Measurements from ENCODE around the gene TNFAIP6. TPM values are rescaled to one million over a fixed set of nuclear protein-coding genes. Genes with fewer than 3 reads are reported as not detected.
A peak's percentile ranks its signal among the peaks of the same experiment; 100 is the strongest.
"Not testable (repeated sequence)": the region's sequence is repeated elsewhere in the genome, so short reads cannot be mapped to it uniquely, and the experiment has no call there.

Gene TNFAIP6, protein sequence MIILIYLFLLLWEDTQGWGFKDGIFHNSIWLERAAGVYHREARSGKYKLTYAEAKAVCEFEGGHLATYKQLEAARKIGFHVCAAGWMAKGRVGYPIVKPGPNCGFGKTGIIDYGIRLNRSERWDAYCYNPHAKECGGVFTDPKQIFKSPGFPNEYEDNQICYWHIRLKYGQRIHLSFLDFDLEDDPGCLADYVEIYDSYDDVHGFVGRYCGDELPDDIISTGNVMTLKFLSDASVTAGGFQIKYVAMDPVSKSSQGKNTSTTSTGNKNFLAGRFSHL
- 1 to 10 TPM in 1 of 4 donors, under 1 TPM in 2, not detected in 1; 0.33 to 1.1 (median 0.83) TPM for total RNA-seq

DNA sequence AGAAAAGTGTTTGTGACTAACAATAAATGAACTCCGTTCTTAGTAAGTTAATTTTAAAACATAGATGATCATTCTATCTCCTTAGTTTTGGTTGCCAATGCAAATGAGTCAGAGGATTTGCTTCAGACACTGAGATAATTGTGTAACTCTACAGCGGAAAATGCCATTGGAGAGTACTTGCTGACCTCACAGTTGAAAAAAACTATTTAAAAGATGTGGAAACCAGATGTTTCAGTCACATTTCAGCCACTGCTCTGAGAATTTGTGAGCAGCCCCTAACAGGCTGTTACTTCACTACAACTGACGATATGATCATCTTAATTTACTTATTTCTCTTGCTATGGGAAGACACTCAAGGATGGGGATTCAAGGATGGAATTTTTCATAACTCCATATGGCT is at the start of gene TNFAIP6:
TSS of gene TNFAIP6 (plus strand) at position 234 of the 400 bp plus-strand sequence. CDS start at position 309, 75 bp downstream.
- H3K27me3 ChIP-seq, result no peaks in the 10 kb centered on the region
- H3K9me3 ChIP-seq, result no peaks in the 10 kb centered on the region
- 79 to 83% methylated on average over 3 of the region's 3 CpGs for WGBS, 2 donors
- H3K36me3 ChIP-seq, result no peaks in the 10 kb centered on the region
- TF ChIP-seq POLR2A (IDR thresholded peaks at IDR 0.05), result peak in 1 of 2 donors; percentile 21
- TF ChIP-seq, protein P1, sequence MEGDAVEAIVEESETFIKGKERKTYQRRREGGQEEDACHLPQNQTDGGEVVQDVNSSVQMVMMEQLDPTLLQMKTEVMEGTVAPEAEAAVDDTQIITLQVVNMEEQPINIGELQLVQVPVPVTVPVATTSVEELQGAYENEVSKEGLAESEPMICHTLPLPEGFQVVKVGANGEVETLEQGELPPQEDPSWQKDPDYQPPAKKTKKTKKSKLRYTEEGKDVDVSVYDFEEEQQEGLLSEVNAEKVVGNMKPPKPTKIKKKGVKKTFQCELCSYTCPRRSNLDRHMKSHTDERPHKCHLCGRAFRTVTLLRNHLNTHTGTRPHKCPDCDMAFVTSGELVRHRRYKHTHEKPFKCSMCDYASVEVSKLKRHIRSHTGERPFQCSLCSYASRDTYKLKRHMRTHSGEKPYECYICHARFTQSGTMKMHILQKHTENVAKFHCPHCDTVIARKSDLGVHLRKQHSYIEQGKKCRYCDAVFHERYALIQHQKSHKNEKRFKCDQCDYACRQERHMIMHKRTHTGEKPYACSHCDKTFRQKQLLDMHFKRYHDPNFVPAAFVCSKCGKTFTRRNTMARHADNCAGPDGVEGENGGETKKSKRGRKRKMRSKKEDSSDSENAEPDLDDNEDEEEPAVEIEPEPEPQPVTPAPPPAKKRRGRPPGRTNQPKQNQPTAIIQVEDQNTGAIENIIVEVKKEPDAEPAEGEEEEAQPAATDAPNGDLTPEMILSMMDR (IDR thresholded peaks at IDR 0.05), result no peak
- intact Hi-C loops (cut with DNase I), result no loop called here
- no peak within 1 kb of the TSS for H3K4me3 ChIP-seq (replicated peaks in 1 of 3)
- H3K27ac ChIP-seq, result no peak within 1 kb of the TSS
- DNase-seq, result no peak
- H3K4me1 ChIP-seq, result no peaks in the 10 kb centered on the region

DNA sequence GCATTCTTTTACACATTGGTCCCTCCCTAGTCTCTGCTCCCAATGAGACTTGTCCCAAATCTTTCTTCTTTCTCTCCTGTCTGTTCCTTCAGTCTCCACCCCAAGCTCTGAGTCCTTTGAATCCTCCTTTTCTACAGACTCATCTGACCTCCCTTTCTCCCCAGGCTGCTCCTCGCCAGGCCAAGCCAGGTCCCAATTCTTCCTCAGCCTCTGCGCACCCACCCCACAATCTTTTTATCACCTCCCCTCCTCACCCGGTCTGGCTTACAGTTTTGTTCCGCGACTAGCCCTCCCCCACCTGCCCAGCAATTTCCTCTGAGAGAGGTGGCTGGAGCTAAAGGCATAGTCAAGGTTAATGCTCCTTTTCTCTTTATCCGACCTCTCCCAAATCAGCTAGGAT is 47.1 kb upstream of the TNFAIP6 start:
- H3K9me3 ChIP-seq; H3K36me3 ChIP-seq; H3K4me3 ChIP-seq (replicated peaks in 1 of 3); DNase-seq; H3K27ac ChIP-seq; H3K4me1 ChIP-seq; H3K27me3 ChIP-seq; intact Hi-C loops (cut with DNase I): not testable (repeated sequence)
- 92 to 97% methylated on average over 6 of the region's 6 CpGs for WGBS, 2 donors

DNA sequence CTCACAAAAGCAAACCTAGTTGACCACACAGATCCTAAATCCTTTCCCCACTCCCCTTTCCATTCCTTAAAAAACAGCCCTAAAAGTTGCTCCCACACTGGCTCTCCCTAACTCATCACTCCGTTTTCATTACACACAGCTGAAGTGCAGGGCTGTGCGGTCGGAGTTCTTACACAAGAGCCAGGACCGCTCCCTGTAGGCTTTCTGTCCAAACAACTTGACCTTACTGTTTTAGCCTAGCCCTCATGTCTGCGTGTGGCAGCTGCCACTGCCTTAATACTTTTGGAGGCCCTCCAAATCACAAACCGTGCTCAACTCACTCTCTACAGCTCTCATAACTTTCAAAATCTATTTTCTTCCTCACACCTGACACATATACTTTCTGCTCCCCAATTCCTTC is 45.0 kb upstream of the TNFAIP6 start:
- H3K4me1 ChIP-seq; H3K9me3 ChIP-seq; H3K36me3 ChIP-seq; H3K4me3 ChIP-seq (replicated peaks in 1 of 3); intact Hi-C loops (cut with DNase I); H3K27ac ChIP-seq; H3K27me3 ChIP-seq: not testable (repeated sequence)
- 26 to 33% methylated on average over 6 of the region's 6 CpGs for WGBS, 2 donors
- peak; percentile 11 to 43 for DNase-seq

DNA sequence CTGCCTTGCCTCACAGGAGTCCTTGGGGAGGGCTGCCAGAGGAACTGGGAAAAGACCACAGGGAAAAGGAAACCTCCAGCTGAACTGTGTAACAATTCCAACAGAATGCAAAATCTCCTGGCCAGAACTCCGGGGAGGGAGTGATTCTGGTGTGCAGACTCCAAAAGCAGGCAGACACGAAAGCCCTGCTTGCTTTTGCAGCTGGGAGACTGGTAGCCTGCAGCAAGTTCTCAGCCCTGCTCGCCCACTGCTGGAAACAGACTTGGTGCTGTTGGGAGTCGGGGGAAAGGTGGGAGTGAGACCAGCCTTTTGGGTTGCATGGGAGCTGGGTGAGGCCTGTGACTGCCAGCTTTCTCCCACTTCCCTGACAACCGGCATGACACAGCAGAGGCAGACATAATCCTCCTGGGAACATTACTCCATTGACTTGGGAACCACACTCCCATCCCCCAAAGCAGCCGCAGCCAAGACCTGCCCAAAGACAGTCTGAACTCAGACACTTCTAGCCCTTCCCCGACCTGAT is 42.0 kb upstream of the TNFAIP6 start:
- WGBS, 2 donors, result 71 to 73% methylated on average over 7 of the region's 7 CpGs
- Histone ChIP-seq H3K4me1 (peaks cover 0 to 5% of the 10 kb centered on the region in 2 donors), H3K4me3 (replicated peaks in 1 of 3) (no peak overlapping the region), H3K27ac (no peak overlapping the region), H3K27me3 (no peaks in the 10 kb centered on the region), H3K9me3 (no peaks in the 10 kb centered on the region), H3K36me3 (no peaks in the 10 kb centered on the region)
- intact Hi-C loops (cut with DNase I), result no loop called here
- no peak for DNase-seq
- no peak for TF ChIP-seq POLR2A (IDR thresholded peaks at IDR 0.05)
- TF ChIP-seq, protein P1 (IDR thresholded peaks at IDR 0.05), result no peak

DNA sequence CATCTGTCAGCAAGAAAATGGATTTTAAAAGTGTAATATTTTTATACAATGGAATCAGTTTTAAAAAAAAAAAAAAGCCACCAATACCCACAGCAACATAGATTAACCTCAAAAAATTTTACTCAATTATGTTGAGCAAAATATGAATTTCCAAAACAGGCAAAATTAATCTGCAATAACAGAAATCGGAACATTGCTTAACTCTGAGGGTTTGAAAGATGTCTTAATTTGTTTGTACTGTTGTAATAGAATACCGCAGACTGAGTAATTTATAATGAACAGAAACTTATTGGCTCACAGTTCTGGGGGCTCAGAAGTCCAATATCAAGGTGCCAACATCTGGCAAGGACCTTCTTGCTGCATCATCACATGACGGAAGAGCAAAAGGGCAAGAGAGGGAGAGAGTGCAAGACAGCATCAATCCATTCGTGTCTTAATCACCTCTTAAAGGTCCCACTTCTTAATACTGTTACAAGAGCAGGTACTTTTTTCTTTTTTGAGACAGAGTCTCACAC is 31.8 kb upstream of the TNFAIP6 start:
- Histone ChIP-seq H3K4me3 (replicated peaks in 1 of 3) (no peak overlapping the region), H3K36me3 (no peaks in the 10 kb centered on the region), H3K9me3 (no peaks in the 10 kb centered on the region), H3K4me1 (no peaks in the 10 kb centered on the region), H3K27me3 (no peaks in the 10 kb centered on the region), H3K27ac (no peak overlapping the region)
- DNase-seq, result no peak
- WGBS, 2 donors, result 83 to 91% methylated on average over 4 of the region's 4 CpGs
- intact Hi-C loops (cut with DNase I), result no loop called here
- no peak for TF ChIP-seq POLR2A (IDR thresholded peaks at IDR 0.05)
- TF ChIP-seq, protein P1 (IDR thresholded peaks at IDR 0.05), result no peak

DNA sequence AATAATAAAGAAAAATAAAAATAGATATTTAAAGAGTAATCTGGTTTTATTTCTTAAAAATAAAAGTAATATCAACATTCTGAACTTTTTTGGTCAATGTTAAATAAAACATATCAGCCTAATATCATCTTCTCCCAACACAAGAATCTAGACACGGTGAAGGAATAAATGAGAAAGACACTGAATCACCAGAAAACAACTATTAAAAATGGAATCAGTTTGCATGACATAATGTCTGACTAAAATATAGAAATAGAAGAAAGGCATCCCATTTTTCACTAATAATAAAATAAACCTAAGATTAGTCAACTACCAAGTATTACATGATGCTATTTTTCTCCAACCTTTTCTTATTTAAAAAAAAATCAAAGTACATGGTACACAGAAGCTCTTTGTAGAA is 30.8 kb upstream of the TNFAIP6 start:
- H3K9me3 ChIP-seq, result no peaks in the 10 kb centered on the region
- no peak overlapping the region for H3K27ac ChIP-seq
- TF ChIP-seq, protein P1 (IDR thresholded peaks at IDR 0.05), result no peak
- no peaks in the 10 kb centered on the region for H3K27me3 ChIP-seq
- 92 to 93% methylated on average over 1 of the region's 1 CpG for WGBS, 2 donors
- DNase-seq, result no peak
- no peak overlapping the region for H3K4me3 ChIP-seq (replicated peaks in 1 of 3)
- no peaks in the 10 kb centered on the region for H3K36me3 ChIP-seq
- intact Hi-C loops (cut with DNase I), result no loop called here
- H3K4me1 ChIP-seq, result no peaks in the 10 kb centered on the region
